HG03095 (cell line): ENCODE results near the gene STX16.
A peak's percentile ranks its signal among the peaks of the same experiment; 100 is the strongest.

ENCODE experiments used
- ATAC-seq: cut with Tn5 transposase; IDR thresholded peaks from one replicate; pipeline ENCODE4 v1.9.1; 2021; ENCODE audit warnings: moderate library complexity; ENCODE audit not compliant: unreplicated experiment

Gene STX16, protein sequence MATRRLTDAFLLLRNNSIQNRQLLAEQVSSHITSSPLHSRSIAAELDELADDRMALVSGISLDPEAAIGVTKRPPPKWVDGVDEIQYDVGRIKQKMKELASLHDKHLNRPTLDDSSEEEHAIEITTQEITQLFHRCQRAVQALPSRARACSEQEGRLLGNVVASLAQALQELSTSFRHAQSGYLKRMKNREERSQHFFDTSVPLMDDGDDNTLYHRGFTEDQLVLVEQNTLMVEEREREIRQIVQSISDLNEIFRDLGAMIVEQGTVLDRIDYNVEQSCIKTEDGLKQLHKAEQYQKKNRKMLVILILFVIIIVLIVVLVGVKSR

GRCh38 chr20:58650776-58651558 is at the start of gene STX16:
TSS of gene STX16 (plus strand) at chr20:58651283. CDS start at chr20:58652007, 724 bp downstream.
- ATAC-seq, result peak; percentile 69

DNA sequence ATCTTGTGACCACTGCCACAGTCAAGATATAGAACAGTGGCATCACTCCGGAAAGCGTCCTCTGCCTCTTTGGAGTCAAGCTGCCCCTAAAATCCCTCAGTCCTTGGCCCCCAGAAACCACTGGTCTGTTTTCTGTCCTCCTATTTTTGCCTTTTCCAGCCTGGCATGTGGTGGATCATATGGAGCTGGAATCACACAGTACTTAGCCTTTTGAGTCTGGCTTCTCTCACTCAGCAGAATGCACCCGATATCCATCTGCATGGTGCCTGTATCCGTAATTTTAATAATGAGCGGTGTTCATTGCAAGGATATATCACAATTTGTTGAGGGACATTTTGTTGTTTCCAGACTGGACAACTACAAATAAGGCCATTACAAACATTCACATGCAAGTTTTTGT is 49.0 kb upstream of the STX16 start:
- no peak for ATAC-seq

GRCh38 chr20:58603721-58604120 is 47.4 kb upstream of the STX16 start:
- no peak for ATAC-seq

- no peak for ATAC-seq
Observed at GRCh38 chr20:58604128-58604881, 46.8 kb upstream of the STX16 start.

- no peak for ATAC-seq
Observed at GRCh38 chr20:58605292-58606065, 45.6 kb upstream of the STX16 start.

DNA sequence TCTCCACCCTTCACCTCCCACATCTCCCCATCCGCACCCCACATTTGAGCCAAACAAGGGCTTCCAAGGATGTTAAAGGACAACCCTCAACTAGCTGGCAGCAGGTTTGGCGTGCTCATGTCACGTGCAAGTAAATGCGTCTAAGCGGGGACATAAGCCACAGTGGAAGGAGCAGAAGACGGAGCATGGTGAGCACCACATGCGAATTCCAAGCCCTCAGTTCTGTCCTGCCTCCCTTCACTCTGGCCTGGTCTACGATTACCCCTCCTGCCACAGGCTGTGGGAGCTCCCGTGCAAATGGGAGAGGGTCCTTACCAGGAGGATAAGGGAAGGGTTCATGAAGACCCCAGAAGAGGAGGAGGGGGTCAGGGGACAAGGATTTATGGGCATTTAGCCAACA is 44.9 kb upstream of the STX16 start:
- no peak for ATAC-seq

DNA sequence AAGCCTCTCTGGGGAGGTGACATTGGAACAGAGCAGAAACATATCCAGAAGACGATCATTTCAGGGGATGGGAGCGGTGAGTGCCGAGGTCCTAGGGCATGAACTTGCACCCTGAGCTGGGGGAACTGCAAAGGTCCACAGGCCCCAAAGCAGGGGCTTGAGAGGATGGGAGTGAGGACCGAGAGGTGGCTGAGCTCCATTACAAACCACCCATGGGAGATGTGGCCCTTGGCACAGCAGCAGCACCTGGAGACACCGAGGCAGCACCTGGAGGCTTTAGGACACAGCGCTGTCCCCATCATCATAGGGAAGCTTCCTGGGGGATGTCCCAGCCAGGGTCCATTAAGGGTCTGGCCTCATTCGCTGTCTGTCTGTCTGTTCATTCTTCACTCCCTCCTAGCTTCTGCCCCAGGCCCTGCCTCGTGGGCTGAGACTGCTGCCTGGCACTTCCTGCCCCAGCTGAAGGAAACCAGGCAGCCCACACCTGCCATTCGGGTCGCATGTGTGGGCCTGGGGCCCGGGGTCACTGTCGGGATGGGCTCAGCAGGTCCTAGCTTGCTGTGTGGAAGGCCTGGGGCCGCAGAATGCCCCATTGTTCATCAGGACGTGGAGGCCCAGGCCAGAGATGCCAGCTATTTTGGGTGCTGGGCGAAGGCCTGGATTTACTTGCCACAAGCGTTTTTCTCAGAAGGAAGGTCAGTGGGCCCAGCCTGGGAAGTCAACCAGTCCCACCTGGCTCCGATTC is 42.8 kb upstream of the STX16 start:
- no peak for ATAC-seq

- ATAC-seq, result no peak
Observed at GRCh38 chr20:58609026-58609425, 42.1 kb upstream of the STX16 start.

DNA sequence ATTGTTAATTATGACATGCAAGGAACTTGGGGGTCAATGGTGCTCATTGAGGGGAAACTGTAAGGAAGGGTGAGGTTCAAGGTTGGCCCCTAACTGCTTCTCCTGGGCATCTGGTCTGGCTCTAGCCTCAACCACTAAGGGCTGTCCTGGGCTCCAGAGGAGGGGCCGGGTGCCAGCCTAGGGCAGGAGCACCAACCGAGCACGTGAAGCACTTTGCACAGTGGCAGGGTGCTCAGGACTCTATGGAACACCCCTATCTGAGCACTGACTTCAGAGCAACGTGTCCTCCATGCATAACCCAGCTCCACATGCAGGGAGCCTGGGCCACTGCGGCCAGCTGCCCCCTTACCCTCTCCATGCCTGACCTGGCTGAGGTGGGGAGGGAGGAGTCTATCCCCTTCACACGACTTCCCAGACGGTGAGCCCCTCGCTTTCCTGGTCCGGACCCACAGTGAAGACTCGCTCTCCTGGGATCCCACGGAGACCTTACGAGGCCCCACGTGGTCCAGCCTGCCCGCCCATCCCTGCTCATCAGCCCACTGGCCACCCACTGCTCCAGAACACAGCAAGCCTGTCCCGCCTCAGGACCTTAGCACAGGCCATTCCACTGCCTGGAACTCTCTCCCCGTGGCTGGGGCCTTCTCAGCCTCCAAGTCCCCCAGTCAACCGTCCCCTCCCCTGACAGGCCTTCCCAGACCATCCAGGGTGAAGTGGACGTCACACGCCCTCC is 40.8 kb upstream of the STX16 start:
- ATAC-seq, result no peak

- ATAC-seq, result no peak
Observed at GRCh38 chr20:58610811-58611210, 40.3 kb upstream of the STX16 start.

DNA sequence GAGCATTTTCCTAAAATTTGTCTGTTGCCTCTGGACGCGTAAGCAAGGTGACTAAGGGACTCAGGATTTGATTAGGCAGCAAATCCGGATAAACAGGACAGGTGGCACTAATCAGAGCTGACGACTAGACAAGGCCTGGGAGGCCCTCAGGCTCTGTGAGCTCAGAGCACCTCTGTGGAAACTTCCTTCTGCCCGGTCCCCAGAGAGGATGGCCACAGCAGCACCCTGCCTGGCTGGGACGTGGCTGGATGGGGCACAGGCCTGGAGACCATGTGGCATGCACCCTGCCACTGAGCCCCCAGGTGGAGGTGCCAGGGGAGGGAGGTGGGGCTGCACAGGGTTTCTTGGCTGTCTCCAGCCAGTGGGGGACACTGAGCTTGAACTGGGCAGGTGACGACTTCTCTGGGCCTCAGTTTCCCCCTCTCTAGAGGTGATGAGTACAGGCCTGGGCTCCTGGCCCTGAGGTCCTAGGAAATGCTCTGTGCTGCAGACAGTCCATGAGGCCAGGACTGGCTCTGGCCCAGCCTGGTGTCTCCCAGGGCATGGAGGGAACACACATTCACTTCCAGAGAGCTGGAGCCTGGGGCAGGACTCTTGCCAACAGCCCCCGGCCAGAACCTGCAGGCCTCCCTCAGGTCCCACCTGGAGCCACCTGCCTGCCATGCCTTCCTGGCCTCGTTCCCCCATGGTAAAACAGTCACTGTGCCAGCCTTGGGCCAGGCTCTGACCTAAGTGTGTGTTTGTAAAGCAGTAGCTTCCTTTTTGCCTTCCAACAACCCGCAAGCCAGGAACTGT is 39.6 kb upstream of the STX16 start:
- ATAC-seq, result no peak

GRCh38 chr20:58612121-58612691 is 38.9 kb upstream of the STX16 start:
- ATAC-seq, result no peak

GRCh38 chr20:58613061-58613854 is 37.8 kb upstream of the STX16 start:
- no peak for ATAC-seq

- no peak for ATAC-seq
Observed at GRCh38 chr20:58614366-58614765, 36.7 kb upstream of the STX16 start.

DNA sequence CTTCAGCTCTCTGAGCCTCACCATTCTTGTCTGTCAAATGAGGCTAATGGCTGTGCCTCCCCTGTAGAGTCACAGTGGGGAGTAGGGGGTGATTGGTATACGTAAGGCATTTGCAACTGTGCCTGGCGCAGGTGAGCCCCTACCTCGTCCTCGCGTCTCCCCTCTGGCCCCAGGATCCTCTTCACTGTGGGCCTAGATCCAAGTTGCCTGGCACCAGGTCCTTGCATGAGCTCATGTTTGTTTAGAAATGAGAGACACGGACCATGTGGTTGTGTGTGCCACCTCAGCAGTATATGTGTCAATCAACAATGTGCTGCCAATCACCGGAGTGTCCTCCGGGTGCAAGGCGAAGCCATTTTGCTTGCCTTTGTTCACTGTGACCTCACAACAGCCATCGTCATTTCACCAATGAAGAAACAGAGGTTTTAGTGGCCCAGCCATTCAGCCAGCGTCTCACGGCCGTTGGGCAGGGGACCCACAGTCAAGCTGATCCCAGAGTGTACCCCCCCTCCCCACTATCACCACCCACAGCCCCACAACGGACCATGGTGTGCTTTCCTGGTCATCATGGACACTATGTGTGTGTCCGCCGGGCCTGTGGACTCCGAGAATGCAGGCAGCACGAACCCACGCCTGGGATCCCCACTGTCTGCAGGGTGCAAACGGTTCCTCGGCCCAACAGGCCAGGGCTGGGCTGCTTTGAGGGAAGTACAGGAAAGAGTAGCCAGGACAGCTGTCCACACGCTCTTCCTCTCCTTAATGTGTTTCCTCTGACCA is 35.9 kb upstream of the STX16 start:
- no peak for ATAC-seq

DNA sequence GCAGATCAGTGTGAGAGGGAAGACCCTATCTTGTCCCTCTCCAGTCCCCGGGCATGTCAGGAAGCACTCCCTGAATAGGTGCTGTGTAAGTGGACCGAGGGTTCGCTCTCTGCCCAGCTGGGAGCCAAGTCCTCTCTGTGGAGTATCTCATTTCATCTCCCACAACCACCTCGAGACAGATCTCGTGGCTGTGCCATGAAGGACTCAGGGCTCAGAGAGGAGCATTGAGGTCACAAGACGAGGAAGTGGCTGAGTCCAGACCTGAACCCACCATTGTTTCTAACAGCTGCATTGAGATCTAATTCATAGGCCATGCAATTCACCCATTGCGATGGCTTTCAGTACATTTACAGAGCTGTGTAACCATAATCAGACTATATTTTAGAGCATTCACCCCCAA is 34.7 kb upstream of the STX16 start:
- no peak for ATAC-seq

DNA sequence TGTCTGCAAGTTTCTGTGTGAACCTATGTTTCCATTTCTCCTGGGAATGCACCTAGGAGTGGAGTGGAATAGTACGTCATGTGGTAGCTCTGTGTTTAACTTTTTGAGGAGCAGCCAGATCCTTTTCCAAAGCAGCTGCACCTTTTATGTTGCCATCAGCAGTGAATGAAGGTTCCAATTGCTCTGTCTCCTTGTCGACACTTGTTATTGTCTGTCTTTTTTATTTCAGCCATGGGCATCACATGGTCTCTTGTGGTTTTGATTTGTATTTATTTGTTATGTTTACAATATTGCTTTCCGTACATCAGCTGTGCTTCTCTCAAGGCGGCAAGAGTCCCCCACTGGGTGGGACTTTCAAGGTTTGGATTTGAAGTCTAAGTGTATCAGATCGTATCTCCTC is 33.9 kb upstream of the STX16 start:
- ATAC-seq, result no peak
